ENCODE results near the gene CACNB4. TPM values are rescaled to one million over a fixed set of nuclear protein-coding genes. Genes with fewer than 3 reads are reported as not detected.

CACNB4 gene
- total RNA-seq, 1 experiment from 2014 or later: 2.0 TPM

DNA sequence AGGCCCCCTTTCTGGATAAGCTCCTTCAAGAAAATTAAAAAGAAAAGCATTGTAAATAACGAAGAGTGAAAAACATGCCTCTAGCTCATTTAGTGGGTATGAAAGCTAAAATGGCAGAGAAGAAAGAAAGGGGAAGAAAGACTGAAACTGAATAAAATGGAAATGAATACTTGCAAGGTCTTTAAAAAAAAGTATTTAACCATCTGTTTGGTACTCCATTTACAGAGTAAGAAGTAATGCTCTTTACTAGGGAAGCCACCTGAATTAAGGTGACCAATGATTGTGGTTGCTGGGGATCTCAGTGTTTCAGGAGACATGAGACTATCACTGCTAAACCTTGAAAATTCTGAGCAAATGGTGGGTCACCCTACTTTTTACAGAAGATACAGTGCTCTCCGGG is 253.0 kb downstream of the CACNB4 start:
- Histone ChIP-seq H3K9me2 (ENCODE audit: insufficient read depth) (no peaks in the 10 kb centered on the region), H3K9me3 (ENCODE audit: control insufficient read depth in 1 of 2, insufficient read depth in 1 of 2, low read depth in 1 of 2, low read length in 2 of 2) (no peaks in the 10 kb centered on the region), H3K9ac (ENCODE audit: low read length) (no peak overlapping the region), H3K27me3 (ENCODE audit: insufficient read depth, low read length) (no peaks in the 10 kb centered on the region), H3K79me2 (ENCODE audit: insufficient read depth, low read length) (no peaks in the 10 kb centered on the region), H3K27ac (ENCODE audit: low read depth, low read length) (no peak overlapping the region), H2AFZ (ENCODE audit: low read depth, low read length, poor library complexity, severe bottlenecking) (no peak overlapping the region), H3K4me2 (ENCODE audit: low read length) (no peak overlapping the region), H3K4me1 (ENCODE audit: control insufficient read depth in 1 of 2, insufficient read depth in 2 of 2, low read length in 2 of 2) (no peaks in the 10 kb centered on the region), H4K20me1 (ENCODE audit: insufficient read depth) (no peaks in the 10 kb centered on the region), H3K4me3 (replicated peaks in 1 of 2; ENCODE audit: low read depth in 1 of 2, low read length in 2 of 2) (no peak overlapping the region), H3K36me3 (ENCODE audit: control insufficient read depth in 1 of 2, insufficient read depth in 2 of 2, low read length in 2 of 2) (no peaks in the 10 kb centered on the region)
- ChIA-PET CTCF (no interaction called here), RAD21 (ENCODE audit: low non-redundant PET in 1 of 2, low total read pairs in 2 of 2, uncharacterized antibody in 2 of 2, unreplicated experiment in 2 of 2) (no interaction called here), POLR2A (interaction anchor here (0.9 kb wide), 1 partner anchor 16 kb away, joined by 3 read pairs; no protein-coding TSS in a partner anchor)
- no peak for ATAC-seq
- intact Hi-C loops (cut with micrococcal nuclease): no loop called here
- no peak for TF ChIP-seq CEBPB (IDR thresholded peaks at IDR 0.05; ENCODE audit: low read depth)
- no peak for TF ChIP-seq EGR1 (IDR thresholded peaks at IDR 0.05; ENCODE audit: low read depth)
- no peak for DNase-seq (ENCODE audit: low read depth, low spot score)
- BruUV-seq (replicated peaks): no TSS peak

DNA sequence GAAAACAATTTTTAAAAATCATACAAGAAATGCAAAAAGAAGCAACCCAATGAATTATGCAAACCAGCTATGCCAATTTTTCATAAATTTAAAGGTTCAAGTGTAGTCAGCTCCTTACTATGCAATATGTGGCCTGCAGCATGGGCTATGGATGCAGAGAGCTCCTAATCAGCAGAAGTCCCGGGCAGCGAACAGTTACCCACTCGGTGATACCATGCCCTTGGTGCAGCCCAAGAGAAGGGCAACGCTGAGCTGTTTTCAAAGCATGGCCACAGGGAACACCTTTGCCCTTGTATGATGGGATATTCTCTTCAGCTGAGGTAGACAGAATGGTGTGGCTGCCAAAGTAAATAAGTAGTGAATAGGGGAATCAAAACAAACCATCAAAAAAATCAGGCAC is 253.4 kb downstream of the CACNB4 start:
- H3K27me3 ChIP-seq (ENCODE audit: insufficient read depth, low read length): no peaks in the 10 kb centered on the region
- TF ChIP-seq ATF3 (IDR thresholded peaks at IDR 0.05) (no peak), CEBPB (IDR thresholded peaks at IDR 0.05; ENCODE audit: low read depth) (no peak), ELF1 (IDR thresholded peaks at IDR 0.05; ENCODE audit: borderline replicate concordance, low read depth) (no peak), EZH2 (IDR thresholded peaks at IDR 0.05) (no peak), REST (IDR thresholded peaks at IDR 0.05; ENCODE audit: low read depth) (no peak), CBX3 (IDR thresholded peaks at IDR 0.05; ENCODE audit: low read depth) (no peak), YY1 (IDR thresholded peaks at IDR 0.05; ENCODE audit: extremely low read depth, insufficient replicate concordance, low read depth, low read length) (no peak), TCF7L2 (IDR thresholded peaks at IDR 0.05; ENCODE audit: borderline replicate concordance, extremely low read depth, insufficient read depth, insufficient read length) (no peak), SIN3A (IDR thresholded peaks at IDR 0.05; ENCODE audit: low read depth) (no peak), ZNF274 (IDR thresholded peaks at IDR 0.05; ENCODE audit: low read depth, low read length) (no peak)
- TF ChIP-seq, protein P1, sequence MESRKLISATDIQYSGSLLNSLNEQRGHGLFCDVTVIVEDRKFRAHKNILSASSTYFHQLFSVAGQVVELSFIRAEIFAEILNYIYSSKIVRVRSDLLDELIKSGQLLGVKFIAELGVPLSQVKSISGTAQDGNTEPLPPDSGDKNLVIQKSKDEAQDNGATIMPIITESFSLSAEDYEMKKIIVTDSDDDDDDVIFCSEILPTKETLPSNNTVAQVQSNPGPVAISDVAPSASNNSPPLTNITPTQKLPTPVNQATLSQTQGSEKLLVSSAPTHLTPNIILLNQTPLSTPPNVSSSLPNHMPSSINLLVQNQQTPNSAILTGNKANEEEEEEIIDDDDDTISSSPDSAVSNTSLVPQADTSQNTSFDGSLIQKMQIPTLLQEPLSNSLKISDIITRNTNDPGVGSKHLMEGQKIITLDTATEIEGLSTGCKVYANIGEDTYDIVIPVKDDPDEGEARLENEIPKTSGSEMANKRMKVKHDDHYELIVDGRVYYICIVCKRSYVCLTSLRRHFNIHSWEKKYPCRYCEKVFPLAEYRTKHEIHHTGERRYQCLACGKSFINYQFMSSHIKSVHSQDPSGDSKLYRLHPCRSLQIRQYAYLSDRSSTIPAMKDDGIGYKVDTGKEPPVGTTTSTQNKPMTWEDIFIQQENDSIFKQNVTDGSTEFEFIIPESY (IDR thresholded peaks at IDR 0.05; ENCODE audit: extremely low read depth, insufficient replicate concordance, low read length): no peak
- TF ChIP-seq, protein P2, sequence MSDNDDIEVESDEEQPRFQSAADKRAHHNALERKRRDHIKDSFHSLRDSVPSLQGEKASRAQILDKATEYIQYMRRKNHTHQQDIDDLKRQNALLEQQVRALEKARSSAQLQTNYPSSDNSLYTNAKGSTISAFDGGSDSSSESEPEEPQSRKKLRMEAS (IDR thresholded peaks at IDR 0.05): no peak
- no peak for ATAC-seq
- DNase-seq (ENCODE audit: low read depth, low spot score): no peak
- no peaks in the 10 kb centered on the region for H4K20me1 ChIP-seq (ENCODE audit: insufficient read depth)
- CTCF ChIA-PET: no interaction called here
- intact Hi-C loops (cut with micrococcal nuclease): no loop called here
- H3K9me2 ChIP-seq (ENCODE audit: insufficient read depth): no peaks in the 10 kb centered on the region
- no peak overlapping the region for H2AFZ ChIP-seq (ENCODE audit: low read depth, low read length, poor library complexity, severe bottlenecking)
- H3K79me2 ChIP-seq (ENCODE audit: insufficient read depth, low read length): no peaks in the 10 kb centered on the region
- POLR2A ChIA-PET: no interaction called here
- H3K9me3 ChIP-seq (ENCODE audit: control insufficient read depth in 1 of 2, insufficient read depth in 1 of 2, low read depth in 1 of 2, low read length in 2 of 2): no peaks in the 10 kb centered on the region
- H3K4me2 ChIP-seq (ENCODE audit: low read length): no peak overlapping the region
- RAD21 ChIA-PET (ENCODE audit: low non-redundant PET in 1 of 2, low total read pairs in 2 of 2, uncharacterized antibody in 2 of 2, unreplicated experiment in 2 of 2): no interaction called here
- no peaks in the 10 kb centered on the region for H3K36me3 ChIP-seq (ENCODE audit: control insufficient read depth in 1 of 2, insufficient read depth in 2 of 2, low read length in 2 of 2)
- H3K9ac ChIP-seq (ENCODE audit: low read length): no peak overlapping the region
- no peak overlapping the region for H3K4me3 ChIP-seq (replicated peaks in 1 of 2; ENCODE audit: low read depth in 1 of 2, low read length in 2 of 2)
- no peak overlapping the region for H3K27ac ChIP-seq (ENCODE audit: low read depth, low read length)
- BruUV-seq (replicated peaks): no TSS peak
- no peaks in the 10 kb centered on the region for H3K4me1 ChIP-seq (ENCODE audit: control insufficient read depth in 1 of 2, insufficient read depth in 2 of 2, low read length in 2 of 2)

All from HCT116 (cell line).